GM23248 (cell line): ENCODE measurements around the gene GLMP. TPM values are rescaled to one million over a fixed set of nuclear protein-coding genes. Genes with fewer than 3 reads are reported as not detected.

ENCODE experiments used
- DNase-seq: peaks from one replicate; pipeline ENCODE4 v3.0.0-alpha.2; 2015
- H2AFZ ChIP-seq: fragments of 200-600 bp; sonication (generic); 2 replicates; pipeline ENCODE4 v1.6.1; 2016; ENCODE audit warnings: antibody characterized with exemption
- H3F3A ChIP-seq: fragments of 200-600 bp; sonication (generic); 2 replicates; pipeline ENCODE4 v1.6.1; 2016; ENCODE audit warnings: mild to moderate bottlenecking, antibody characterized with exemption, mixed run types; ENCODE audit not compliant: insufficient read depth
- H3K27ac ChIP-seq: fragments of 200-600 bp; sonication (generic); 2 replicates; pipeline ENCODE4 v1.5.1; 2016; ENCODE audit warnings: mild to moderate bottlenecking
- H3K27me3 ChIP-seq: fragments of 200-600 bp; sonication (generic); replicated peaks from 2 replicates; pipeline ENCODE4 v1.6.1; 2016; ENCODE audit warnings: mild to moderate bottlenecking; ENCODE audit not compliant: insufficient read depth
- H3K36me3 ChIP-seq: fragments of 200-600 bp; sonication (generic); 2 replicates; pipeline ENCODE4 v1.6.1; 2016; ENCODE audit warnings: low read depth, mild to moderate bottlenecking
- H3K4me1 ChIP-seq: fragments of 200-600 bp; sonication (generic); 2 replicates; pipeline ENCODE4 v1.6.1; 2016; ENCODE audit warnings: mild to moderate bottlenecking; ENCODE audit not compliant: insufficient read depth
- H3K4me2 ChIP-seq: fragments of 200-600 bp; sonication (generic); one replicate; pipeline ENCODE4 v1.6.1; 2016; ENCODE audit warnings: mild to moderate bottlenecking; ENCODE audit not compliant: unreplicated experiment
- H3K4me3 ChIP-seq: fragments of 200-600 bp; sonication (generic); 2 replicates; pipeline ENCODE4 v1.5.1; 2016; ENCODE audit warnings: mild to moderate bottlenecking
- H3K79me2 ChIP-seq: fragments of 200-600 bp; sonication (generic); 2 replicates; pipeline ENCODE4 v1.6.1; 2016; ENCODE audit warnings: mild to moderate bottlenecking; ENCODE audit not compliant: insufficient read depth
- H3K9ac ChIP-seq: fragments of 200-600 bp; sonication (generic); 2 replicates; pipeline ENCODE4 v1.6.1; 2016; ENCODE audit warnings: mild to moderate bottlenecking
- H3K9me2 ChIP-seq: fragments of 200-600 bp; sonication (generic); 2 replicates; pipeline ENCODE4 v1.6.1; 2016; ENCODE audit warnings: mixed run types, mild to moderate bottlenecking, moderate library complexity; ENCODE audit not compliant: insufficient read depth
- H3K9me3 ChIP-seq: fragments of 200-600 bp; sonication (generic); one replicate; pipeline ENCODE4 v1.6.1; 2017; ENCODE audit warnings: low read depth
- H4K20me1 ChIP-seq: fragments of 200-600 bp; sonication (generic); 2 replicates; pipeline ENCODE4 v1.6.0; 2016; ENCODE audit not compliant: insufficient read depth
- EZH2 ChIP-seq: fragments of 200-600 bp; sonication (generic); IDR thresholded peaks from 2 replicates; pipeline ENCODE4 v1.6.1; 2018; ENCODE audit warnings: antibody characterized with exemption, mild to moderate bottlenecking; ENCODE audit not compliant: insufficient read depth, poor library complexity, severe bottlenecking
- EZH2phosphoT487 ChIP-seq: fragments of 200-600 bp; sonication (generic); IDR thresholded peaks from 2 replicates; pipeline ENCODE4 v1.6.1; 2018; ENCODE audit warnings: antibody characterized with exemption, moderate library complexity, mild to moderate bottlenecking, low read depth; ENCODE audit not compliant: insufficient read depth
- WGBS, 2 experiments: methylation state at CpG; one replicate each; pipeline ENCODE4 v1.1.6; 2015 to 2017; ENCODE audit warnings: low lambda C conversion rate in 2 of 2, low coverage in 1 of 2; ENCODE audit errors: missing lambda C conversion rate in 2 of 2; 5-methylcytosine and 5-hydroxymethylcytosine counted together
- in situ Hi-C: fragments of 300-500 bp; cut with MboI; formaldehyde crosslinking; loops from 2 replicates; pipeline ENCODE4 v1.15.0; 2020
- polyA plus RNA-seq: library from polyadenylated mRNA; unstranded; fragments of >200 nt; fragmentation: Nextera tagmentation; extraction: Ambion mirVana; gene quantifications from 2 replicates; pipeline ENCODE4 v1.2.1, GENCODE V29; 2016
- total RNA-seq: library from RNA; depleted of rRNA; stranded (reverse); fragments of >200 nt; shearing (Covaris generic); gene quantifications from 2 replicates; pipeline ENCODE4 v1.2.3, GENCODE V29; 2014

Gene GLMP
- total and polyA plus RNA-seq, 2 experiments from 2014 or later, result 63.8 to 89.7 TPM

DNA sequence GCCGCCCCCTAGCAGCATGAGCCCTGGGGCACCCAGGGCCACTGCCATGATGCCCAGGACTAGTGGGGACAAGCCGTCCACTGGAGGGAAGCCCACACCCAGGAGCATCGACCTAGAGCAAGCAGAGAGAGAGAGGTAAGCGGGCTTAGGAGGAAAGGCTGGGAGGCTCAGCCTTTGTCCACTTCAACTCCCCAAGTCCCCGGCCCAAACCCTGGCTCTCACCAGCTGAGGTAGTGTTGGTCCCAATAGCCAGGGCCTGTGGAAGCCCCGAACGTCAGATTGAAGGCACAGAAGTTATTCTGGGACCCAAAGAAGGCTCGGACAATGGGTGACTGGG is 2.4 kb downstream of the GLMP start:
- peaks cover 16% of the 10 kb centered on the region for H3K4me1 ChIP-seq
- DNase-seq, result no peak
- no peaks in the 10 kb centered on the region for H3K9me3 ChIP-seq
- no peak overlapping the region for H3K9ac ChIP-seq
- H2AFZ ChIP-seq, result no peak overlapping the region
- TF ChIP-seq EZH2phosphoT487 (no peak), EZH2 (no peak)
- H3K27ac ChIP-seq, result no peak overlapping the region
- 0 out of 2 replicates have a peak, but pooled peaks cover 7% of the 10 kb centered on the region for H3K36me3 ChIP-seq
- no peaks in the 10 kb centered on the region for H3K9me2 ChIP-seq
- H4K20me1 ChIP-seq, result no peaks in the 10 kb centered on the region
- whole genome bisulfite sequencing, 2 experiments, result 79 to 86% methylated on average over 8 of the region's 8 CpGs
- no peak overlapping the region for H3K4me2 ChIP-seq
- H3F3A ChIP-seq, result peaks cover 6% of the 10 kb centered on the region
- no peak overlapping the region for H3K4me3 ChIP-seq
- in situ Hi-C loops, result no loop called here
- H3K27me3 ChIP-seq, result no peaks in the 10 kb centered on the region
- peaks cover 49% of the 10 kb centered on the region for H3K79me2 ChIP-seq

GRCh38 chr1:156291226-156292061 is 4.0 kb downstream of the GLMP start:
- Histone ChIP-seq H3K9me3 (no peaks in the 10 kb centered on the region), H3K4me1 (peaks cover 16% of the 10 kb centered on the region), H3F3A (peaks cover 6% of the 10 kb centered on the region), H3K4me2 (peak overlapping the region; percentile 92), H3K79me2 (peaks cover 49% of the 10 kb centered on the region), H4K20me1 (no peaks in the 10 kb centered on the region), H3K36me3 (0 out of 2 replicates have a peak, but pooled peaks cover 7% of the 10 kb centered on the region), H3K9me2 (no peaks in the 10 kb centered on the region), H2AFZ (peak overlapping the region; percentile 86), H3K27ac (peak overlapping the region; percentile 72), H3K9ac (peak overlapping the region; percentile 82), H3K27me3 (no peaks in the 10 kb centered on the region), H3K4me3 (peak overlapping the region; percentile 71)
- TF ChIP-seq EZH2 (no peak), EZH2phosphoT487 (no peak)
- 5 to 7% methylated on average over 37 of the region's 37 CpGs for WGBS, 2 experiments
- peak; percentile 95 for DNase-seq
- in situ Hi-C loops, result no loop called here

DNA sequence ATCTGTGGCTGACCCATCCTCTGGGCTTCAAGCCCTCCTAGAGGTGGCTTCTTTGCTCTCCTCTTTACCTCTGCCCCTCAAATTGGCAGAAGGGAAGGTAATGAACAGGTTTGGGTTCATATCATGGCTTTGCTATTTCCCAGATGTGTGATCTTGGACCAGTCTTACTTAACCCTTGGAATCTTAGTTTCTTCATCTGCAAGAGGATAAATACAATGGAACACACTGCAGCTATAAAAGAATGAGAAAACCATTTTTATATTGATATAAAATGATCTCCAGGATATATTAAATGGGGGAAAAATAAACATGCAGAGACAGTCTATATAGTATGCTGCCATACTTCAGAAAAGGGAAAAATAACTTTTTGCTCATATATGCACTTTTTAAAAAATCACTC is 5.6 kb downstream of the GLMP start:
- DNase-seq, result no peak
- Histone ChIP-seq H4K20me1 (no peaks in the 10 kb centered on the region), H3K36me3 (0 out of 2 replicates have a peak, but pooled peaks cover 7% of the 10 kb centered on the region), H3K9me2 (no peaks in the 10 kb centered on the region), H3K4me3 (no peak overlapping the region; the same call in 1 of the 2 replicates), H3K9ac (no peak overlapping the region), H3K4me1 (peaks cover 16% of the 10 kb centered on the region), H3K4me2 (peak overlapping the region; percentile 92), H2AFZ (no peak overlapping the region), H3K27me3 (no peaks in the 10 kb centered on the region), H3K79me2 (peaks cover 36% of the 10 kb centered on the region), H3K9me3 (no peaks in the 10 kb centered on the region), H3K27ac (no peak overlapping the region), H3F3A (peaks cover 6% of the 10 kb centered on the region)
- in situ Hi-C loops, result no loop called here
- TF ChIP-seq EZH2 (no peak), EZH2phosphoT487 (no peak)

GRCh38 chr1:156286061-156286460 is 9.4 kb downstream of the GLMP start:
- H2AFZ ChIP-seq, result no peak overlapping the region
- H3K79me2 ChIP-seq, result peaks cover 50% of the 10 kb centered on the region
- no peak overlapping the region for H3K27ac ChIP-seq
- 98% methylated on average over 8 of the region's 8 CpGs for WGBS, 2 experiments
- H3K4me2 ChIP-seq, result no peak overlapping the region
- TF ChIP-seq EZH2phosphoT487 (no peak), EZH2 (no peak)
- no peaks in the 10 kb centered on the region for H3K9me3 ChIP-seq
- peaks cover 26% of the 10 kb centered on the region for H3F3A ChIP-seq
- no peaks in the 10 kb centered on the region; the same call in 1 of the 2 replicates for H4K20me1 ChIP-seq
- in situ Hi-C loops, result no loop called here
- DNase-seq, result no peak
- H3K27me3 ChIP-seq, result no peaks in the 10 kb centered on the region
- no peak overlapping the region for H3K9ac ChIP-seq
- peaks cover 28% of the 10 kb centered on the region for H3K4me1 ChIP-seq
- no peak overlapping the region for H3K4me3 ChIP-seq
- 0 out of 2 replicates have a peak, but pooled peaks cover 7% of the 10 kb centered on the region for H3K36me3 ChIP-seq
- H3K9me2 ChIP-seq, result no peaks in the 10 kb centered on the region
